RKO (cell line): ENCODE data around the gene FXYD7.
"Not testable (repeated sequence)": the region's sequence is repeated elsewhere in the genome, so short reads cannot be mapped to it uniquely, and the experiment has no call there.

ENCODE experiments used
- DNase-seq: peaks from one replicate; pipeline ENCODE4 v3.0.0-alpha.2; 2016; ENCODE audit warnings: low spot score

The FXYD7 gene

DNA sequence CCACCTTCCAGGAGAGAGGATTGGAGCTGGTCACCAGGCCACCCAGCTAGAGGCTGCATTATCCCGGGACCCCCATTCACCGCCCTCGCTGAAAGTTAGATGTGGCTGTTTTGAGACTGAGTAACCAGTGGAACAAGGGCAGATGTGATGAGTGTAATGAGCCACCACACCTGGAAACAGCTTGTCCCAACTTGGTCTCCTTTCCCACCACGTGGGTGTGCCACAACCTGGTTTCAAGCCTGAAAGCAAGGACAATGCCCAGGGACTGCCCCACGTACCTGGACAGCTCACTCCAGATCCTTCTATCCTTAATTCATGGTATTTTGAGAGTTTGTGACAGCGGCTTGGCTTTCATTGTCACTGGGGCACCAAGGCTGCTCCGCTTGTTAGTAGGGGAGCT is 15.2 kb upstream of the FXYD7 start:
- no peak for DNase-seq

GRCh38 chr19:35128398-35129057 is 14.5 kb upstream of the FXYD7 start:
- DNase-seq, result no peak

DNA sequence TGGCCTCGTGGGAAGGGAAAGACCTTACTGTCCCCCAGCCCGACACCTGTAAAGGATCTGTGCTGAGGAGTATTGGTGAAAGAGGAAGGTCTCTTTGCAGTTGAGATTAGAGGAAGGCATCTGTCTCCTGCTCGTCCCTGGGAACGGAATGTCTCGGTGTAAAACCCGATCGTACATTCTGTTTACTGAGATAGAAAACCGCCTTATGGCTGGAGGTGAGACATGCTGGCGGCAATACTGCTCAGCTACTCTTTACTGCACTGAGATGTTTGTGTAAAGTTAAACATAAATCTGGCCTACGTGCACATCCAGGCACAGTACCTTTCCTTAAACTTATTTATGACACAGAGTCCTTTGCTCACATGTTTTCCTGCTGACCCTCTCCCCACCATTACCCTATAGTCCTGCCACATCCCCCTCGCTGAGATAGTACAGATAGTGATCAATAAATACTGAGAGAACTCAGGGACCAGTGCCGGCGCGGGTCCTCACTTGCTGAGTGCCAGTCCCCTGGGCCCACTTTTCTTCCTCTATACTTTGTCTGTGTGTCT is 13.3 kb upstream of the FXYD7 start:
- not testable (repeated sequence) for DNase-seq

DNA sequence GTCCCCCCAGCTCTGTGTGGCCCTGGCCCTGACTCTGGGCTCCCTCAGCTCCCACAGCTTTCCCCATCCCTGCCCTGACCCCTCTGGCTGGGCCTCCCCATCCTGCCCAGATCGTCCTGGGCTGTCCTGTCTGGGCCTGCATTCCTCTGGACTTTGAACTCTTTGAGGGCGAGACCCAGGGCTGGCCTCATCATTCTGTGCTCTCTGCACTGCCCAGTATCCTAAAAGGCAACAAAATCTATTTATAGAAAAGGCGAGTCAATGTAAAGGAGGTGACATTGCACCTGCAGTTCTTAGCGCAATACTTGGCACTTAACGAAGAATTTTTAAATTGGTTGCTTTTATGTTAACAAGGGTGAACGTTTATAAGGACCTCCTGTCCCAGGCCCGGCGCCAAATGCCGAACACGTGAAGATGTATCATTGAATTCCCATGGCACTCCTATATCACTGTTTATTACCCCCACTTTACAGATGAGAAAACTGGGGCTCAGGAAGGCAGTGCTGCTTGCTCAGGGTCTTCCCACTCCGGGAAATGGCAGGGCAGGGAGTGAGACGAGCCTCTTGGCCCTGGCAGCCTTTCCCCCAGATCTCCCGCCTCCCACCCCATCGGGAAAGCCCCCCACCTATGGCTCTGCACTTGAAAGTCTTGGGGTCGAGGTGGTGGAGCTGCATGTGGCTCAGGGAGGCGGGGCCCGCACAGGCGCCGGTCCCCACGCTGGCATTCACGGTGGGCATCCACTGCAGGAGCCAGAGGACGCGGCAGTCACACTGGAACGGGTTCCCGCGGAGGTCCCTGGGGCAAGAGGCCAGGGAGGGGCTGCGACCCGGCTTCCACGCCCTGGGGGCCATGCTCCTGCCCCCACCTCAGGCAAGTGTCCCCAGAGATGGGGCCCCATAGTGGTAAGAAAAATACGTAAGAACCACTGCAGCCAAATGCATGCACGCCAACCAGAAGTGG is 12.0 kb upstream of the FXYD7 start:
- no peak for DNase-seq

DNA sequence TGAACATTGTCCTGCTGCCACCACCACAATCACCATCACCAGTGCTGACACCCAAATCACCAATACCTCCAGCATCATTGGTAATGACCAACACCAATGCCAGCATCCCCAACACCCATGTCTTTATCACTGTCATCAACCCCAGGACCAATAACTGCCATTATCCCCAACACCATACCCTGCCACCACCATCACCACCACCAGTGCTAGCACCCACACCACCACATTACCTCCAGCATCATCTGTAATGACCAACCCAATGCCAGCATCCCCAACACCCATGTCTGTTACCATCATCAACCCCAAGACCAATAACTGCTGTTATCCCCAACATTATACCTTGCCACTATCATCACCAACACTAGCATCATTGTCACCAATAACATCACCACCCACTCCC is 10.8 kb upstream of the FXYD7 start:
- no peak for DNase-seq

DNA sequence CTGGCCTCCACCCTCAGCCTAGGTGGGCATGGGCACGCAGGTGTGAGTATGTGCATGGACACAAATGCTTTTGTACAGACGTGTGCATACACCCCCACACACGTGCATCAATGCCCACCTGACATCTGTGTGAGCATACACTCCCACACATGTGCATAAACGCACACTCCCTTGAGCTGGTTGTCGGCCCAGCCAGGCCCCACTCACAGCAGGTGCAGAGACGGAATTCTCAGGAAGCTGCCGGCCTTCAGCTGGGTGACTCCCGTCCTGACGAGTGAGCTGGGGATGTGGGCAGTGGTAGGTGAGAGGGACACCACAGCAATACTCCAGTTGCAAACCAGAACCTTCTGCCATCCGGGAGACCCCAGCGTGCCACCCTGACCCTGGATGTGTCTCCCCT is 9.2 kb upstream of the FXYD7 start:
- DNase-seq, result no peak

DNA sequence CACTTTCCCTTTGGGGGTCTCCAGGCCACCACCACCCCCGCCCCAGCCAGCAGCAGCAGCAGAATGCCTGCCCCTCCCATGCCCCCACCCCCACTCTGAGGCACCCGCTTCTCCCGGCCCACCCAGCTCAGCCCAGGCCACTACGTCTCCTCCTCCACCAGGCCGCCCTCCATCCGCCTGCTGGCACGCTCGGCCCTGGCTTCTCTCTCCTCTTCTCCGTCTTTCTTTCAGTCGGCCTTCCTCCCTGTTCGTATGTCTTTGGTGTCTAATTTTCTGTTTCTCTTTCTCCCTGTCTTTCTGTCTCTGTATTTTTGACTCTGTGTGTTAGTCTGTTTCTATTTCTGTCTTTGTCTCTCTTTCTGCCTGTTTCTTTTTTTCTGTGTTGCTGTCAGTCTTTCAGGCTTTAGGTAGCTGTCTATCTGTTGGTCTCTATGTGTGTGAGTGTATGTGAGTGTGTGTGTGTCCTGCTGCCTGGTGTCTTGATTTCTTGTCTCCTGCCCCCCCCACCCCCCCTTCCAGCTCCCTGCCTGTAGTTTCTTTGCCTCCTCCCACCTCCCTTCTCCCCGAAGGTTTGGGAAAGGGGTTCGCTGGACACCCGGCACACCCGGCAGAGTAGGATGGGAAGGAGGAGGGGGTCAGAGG is 8.3 kb upstream of the FXYD7 start, which contains the start of gene LGI4:
LGI4 (minus strand) TSS at position 459 of the 642 bp plus-strand sequence; CDS start at position 80, 379 bp downstream.
- no peak for DNase-seq

DNA sequence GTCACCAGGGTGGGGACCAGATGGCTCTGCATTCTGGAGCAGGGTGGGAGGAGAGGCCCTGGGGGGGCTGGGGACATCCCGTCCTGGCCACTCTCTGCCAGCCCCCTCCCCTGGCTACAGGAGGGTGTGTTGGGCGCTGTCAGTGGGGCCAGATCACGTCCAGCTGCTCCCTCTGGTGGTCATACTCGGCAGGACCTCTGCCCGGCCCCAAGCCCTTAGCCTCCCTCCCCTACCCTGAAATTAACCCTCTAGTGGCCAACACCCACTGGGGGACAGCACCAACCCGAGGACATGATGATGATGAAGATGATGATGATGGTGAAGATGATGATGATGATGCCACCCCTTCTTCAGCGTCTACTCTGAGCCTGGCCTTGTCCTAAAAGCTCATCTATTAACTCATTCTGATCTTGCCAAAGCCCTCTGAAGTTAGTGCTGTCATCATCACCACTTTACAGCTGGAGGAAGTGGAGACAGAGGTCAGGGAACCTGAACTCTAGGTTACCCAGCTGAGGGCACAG is 7.6 kb upstream of the FXYD7 start:
- DNase-seq, result peak; percentile 60

- DNase-seq, result no peak
These were observed 6.8 kb upstream of the FXYD7 start for GRCh38 chr19:35136231-35136630.

DNA sequence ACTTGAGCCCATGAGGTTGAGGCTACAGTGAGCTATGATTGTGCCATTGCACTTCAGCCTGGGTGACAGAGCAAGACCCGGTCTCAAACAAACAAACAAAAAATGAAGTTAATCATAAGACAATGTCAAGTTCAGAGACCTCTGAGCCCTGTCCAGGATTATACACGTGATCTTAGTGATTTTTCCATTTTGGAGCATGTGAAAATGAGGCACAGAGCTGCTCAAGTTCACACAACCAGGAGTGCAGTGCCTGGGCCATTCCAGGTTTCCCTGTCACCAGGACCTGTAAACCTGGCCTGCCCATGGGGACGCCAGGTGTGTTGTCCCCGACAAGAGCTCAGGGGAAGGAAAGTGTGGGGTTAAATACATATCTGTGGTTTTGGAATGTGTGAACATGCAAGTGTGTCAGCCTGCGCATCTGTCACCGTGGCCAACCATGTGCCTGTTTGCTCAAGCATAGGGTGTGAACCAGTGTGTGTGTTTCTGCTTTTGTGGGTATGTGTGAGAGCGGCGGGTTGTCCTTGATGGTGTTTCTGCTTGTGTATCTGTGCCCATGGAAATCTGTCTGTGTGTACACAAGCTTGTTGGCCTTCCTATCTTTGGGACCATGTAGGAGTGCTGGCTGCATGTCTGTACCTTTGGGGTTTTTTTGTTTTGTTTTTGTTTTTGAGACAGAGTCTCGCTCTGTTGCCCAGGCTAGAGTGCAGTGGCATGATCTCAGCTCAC is 5.9 kb upstream of the FXYD7 start:
- no peak for DNase-seq

- no peak for DNase-seq
These were observed 4.7 kb upstream of the FXYD7 start, which contains the start of gene FXYD1 for GRCh38 chr19:35138305-35138892. TSS of gene FXYD1 (plus strand) at chr19:35138824. CDS start at chr19:35140080, 1,256 bp downstream.

GRCh38 chr19:35140207-35140961 is 2.7 kb upstream of the FXYD7 start:
- no peak for DNase-seq

DNA sequence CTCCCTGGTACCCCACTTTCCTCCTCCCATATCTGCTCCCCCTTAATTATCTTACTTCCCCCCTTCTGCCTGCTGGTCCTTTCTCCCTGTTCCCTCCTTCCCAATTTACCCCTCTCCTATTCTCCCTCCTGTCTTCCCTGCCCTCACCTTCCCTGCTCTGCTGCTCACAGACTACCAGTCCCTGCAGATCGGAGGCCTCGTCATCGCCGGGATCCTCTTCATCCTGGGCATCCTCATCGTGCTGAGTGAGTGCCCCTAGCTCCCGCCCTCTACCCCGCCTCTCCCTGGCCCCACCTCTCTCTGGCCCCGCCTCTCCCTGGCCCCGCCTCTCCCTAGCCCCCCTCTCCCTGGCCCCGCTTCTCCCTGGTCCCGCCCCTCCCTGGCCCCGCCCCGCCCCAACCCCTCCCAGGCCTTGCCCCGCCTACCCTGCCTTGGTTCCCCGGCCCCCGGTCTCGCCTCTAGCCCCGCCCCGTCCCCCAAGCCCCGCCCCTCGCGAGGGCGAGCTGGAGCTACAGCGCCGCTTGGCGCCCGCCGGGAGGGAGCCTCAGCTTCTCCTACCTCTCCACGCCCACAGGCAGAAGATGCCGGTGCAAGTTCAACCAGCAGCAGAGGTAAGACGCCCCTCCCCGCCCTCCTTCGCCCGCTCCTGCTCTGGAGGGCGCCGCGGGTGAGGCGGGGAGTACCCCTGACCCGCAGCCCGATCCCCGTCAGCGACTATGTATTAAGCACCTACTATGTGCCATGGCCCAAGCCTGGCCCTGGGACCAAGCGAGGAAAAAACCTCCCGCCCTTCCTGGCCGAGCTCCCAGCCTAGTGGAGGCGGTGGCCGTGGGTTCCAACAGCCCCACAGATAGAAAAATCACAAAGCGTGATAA is 1.9 kb upstream of the FXYD7 start:
- DNase-seq, result peak; percentile 91

DNA sequence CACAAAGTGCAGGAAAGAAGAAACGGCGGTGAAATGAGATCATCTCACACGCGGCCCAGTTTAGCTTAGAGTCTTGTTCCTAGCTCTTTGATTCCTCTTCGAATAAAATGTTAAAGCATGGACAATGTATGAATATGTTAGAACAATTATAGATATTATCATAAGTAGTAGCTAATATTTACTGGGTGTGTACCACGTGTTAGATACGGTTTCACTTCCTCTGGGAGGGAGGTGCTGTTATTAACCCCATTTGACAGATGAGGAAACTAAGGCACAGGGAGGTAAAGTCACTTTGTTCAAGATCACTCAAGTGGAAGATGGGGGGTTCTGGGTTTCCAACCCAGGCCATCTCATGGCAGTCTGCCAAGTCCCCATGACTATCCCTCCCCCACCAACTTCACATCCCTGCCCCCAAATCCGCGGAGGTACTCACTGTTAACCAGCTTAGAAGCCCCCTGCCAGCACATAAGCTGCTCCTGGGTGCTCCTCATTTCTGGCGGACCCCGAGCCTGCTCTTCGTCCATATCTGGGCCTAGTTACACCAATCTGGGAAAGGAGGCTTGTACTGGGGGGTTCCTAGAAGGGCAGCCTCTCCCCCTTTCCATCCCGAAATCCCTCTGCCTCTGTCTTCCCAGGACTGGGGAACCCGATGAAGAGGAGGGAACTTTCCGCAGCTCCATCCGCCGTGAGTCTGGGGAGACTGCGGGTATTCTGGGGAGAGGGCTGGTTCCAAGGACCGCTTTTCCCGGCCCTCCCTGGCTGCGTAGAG is 1.0 kb upstream of the FXYD7 start:
- DNase-seq, result no peak

GRCh38 chr19:35142606-35143230 is 337 bp upstream of the FXYD7 start:
- DNase-seq, result no peak

- DNase-seq, result no peak
These were observed 763 bp downstream of the FXYD7 start for GRCh38 chr19:35143818-35144217.

DNA sequence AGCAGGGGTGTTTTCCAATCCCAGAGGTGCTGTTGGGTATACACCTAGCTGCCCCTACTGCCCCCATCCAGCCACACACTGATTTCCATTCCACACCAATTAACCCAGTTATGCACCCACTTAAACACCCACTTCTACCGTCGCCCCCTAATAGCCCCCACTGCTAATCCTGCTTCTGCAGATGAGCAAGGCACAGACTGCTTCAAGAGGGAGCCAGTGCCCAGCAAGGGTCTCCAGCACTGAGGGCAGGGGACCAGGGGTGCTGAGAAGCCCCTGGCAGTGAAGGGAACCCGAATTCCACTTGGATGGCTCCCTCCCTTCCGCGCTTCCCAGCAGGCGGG is 1.2 kb downstream of the FXYD7 start:
- no peak for DNase-seq
